Tibial nerve (tissue), 4 donors: Measurements from ENCODE around the gene ERC2. TPM values are rescaled to one million over a fixed set of nuclear protein-coding genes. Genes with fewer than 3 reads are reported as not detected.

ENCODE experiments used
- DNase-seq, 2 donors: peaks; one replicate each; pipeline ENCODE4 v3.0.0-alpha.2; 2019; ENCODE audit warnings: low spot score in 2 of 2
- H3K27ac ChIP-seq, 4 donors: fragments of 200-600 bp; sonication (generic) in 3 of 4; one replicate each; pipeline ENCODE4 v1.5.1; 2017 to 2019; ENCODE audit warnings: mild to moderate bottlenecking in 1 of 4
- H3K27me3 ChIP-seq, 2 donors: fragments of 200-600 bp; sonication (generic) in 1 of 2; one replicate each; pipeline versions ENCODE4 v1.5.1 to v1.6.0; 2017 to 2019
- H3K36me3 ChIP-seq, 3 donors: fragments of 200-600 bp; sonication (generic); one replicate each; pipeline ENCODE4 v1.5.1; 2018 to 2019
- H3K4me1 ChIP-seq, 4 donors: fragments of 200-600 bp; sonication (generic) in 3 of 4; one replicate each; pipeline ENCODE4 v1.5.1; 2017 to 2019
- H3K4me3 ChIP-seq, 4 donors: fragments of 200-600 bp; sonication (generic) in 3 of 4; one replicate each; pipeline ENCODE4 v1.5.1; 2017 to 2019; ENCODE audit warnings: mild to moderate bottlenecking in 1 of 4, moderate library complexity in 1 of 4
- H3K9me3 ChIP-seq, 4 donors: fragments of 200-600 bp; sonication (generic) in 3 of 4; one replicate each; pipeline ENCODE4 v1.5.1; 2017 to 2019
- CTCF ChIP-seq, 5 experiments: fragments of 200-600 bp in 3 of 5; fragments of 450-650 bp in 2 of 5; sonication (generic) in 3 of 5; IDR thresholded peaks; one replicate each; pipeline ENCODE4 v1.5.1; 2016 to 2019; ENCODE audit warnings: antibody characterized with exemption in 5 of 5, mild to moderate bottlenecking in 3 of 5, moderate library complexity in 2 of 5
- EP300 ChIP-seq, 2 donors: sonication (generic); formaldehyde crosslinking; IDR thresholded peaks; one replicate each; pipeline ENCODE4 v1.6.1; 2017; ENCODE audit warnings: antibody characterized with exemption in 2 of 2, mild to moderate bottlenecking in 1 of 2
- POLR2A ChIP-seq, 2 donors: fragments of 450-650 bp; IDR thresholded peaks; one replicate each; pipeline ENCODE4 v1.6.1; 2017; ENCODE audit warnings: antibody characterized with exemption in 2 of 2, mild to moderate bottlenecking in 2 of 2, moderate library complexity in 2 of 2
- WGBS, 2 donors: methylation state at CpG; one replicate each; pipeline ENCODE4 v1.1.5; 2018; 5-methylcytosine and 5-hydroxymethylcytosine counted together
- total RNA-seq, 4 donors: library from RNA; depleted of rRNA; stranded (reverse); fragments of >200 nt; gene quantifications; one replicate each; pipeline ENCODE4 v1.1.0, GENCODE V29; 2016

Gene ERC2
- total RNA-seq, 4 donors from 2014 or later, result 0.84 to 0.98 (median 0.90) TPM; not detected in 1

GRCh38 chr3:55595420-55595819, 872.8 kb downstream of the ERC2 start:
- DNase-seq, result no peak
- Histone ChIP-seq H3K27me3 (no peaks in the 10 kb centered on the region), H3K4me3 (no peak overlapping the region), H3K36me3 (no peaks in the 10 kb centered on the region), H3K4me1 (no peaks in the 10 kb centered on the region), H3K27ac (no peak overlapping the region), H3K9me3 (no peaks in the 10 kb centered on the region)
- TF ChIP-seq EP300 (IDR thresholded peaks at IDR 0.05) (no peak), CTCF (IDR thresholded peaks at IDR 0.05) (no peak), POLR2A (IDR thresholded peaks at IDR 0.05) (no peak)
- 74 to 87% methylated on average over 4 of the region's 4 CpGs for WGBS, 2 donors

- Histone ChIP-seq H3K36me3 (no peaks in the 10 kb centered on the region), H3K4me3 (no peak overlapping the region), H3K27me3 (no peaks in the 10 kb centered on the region), H3K27ac (no peak overlapping the region), H3K9me3 (no peaks in the 10 kb centered on the region), H3K4me1 (no peaks in the 10 kb centered on the region)
- no peak for DNase-seq
- TF ChIP-seq CTCF (IDR thresholded peaks at IDR 0.05), result no peak
- WGBS, 2 donors, result 82 to 84% methylated on average over 5 of the region's 5 CpGs
These were observed 875.7 kb downstream of the ERC2 start for GRCh38 chr3:55592572-55592971.

GRCh38 chr3:55591888-55592287, 876.4 kb downstream of the ERC2 start:
- H3K4me1 ChIP-seq, result no peaks in the 10 kb centered on the region
- no peaks in the 10 kb centered on the region for H3K27me3 ChIP-seq
- 58 to 66% methylated on average over 5 of the region's 5 CpGs for WGBS, 2 donors
- no peak for DNase-seq
- H3K36me3 ChIP-seq, result no peaks in the 10 kb centered on the region
- no peak for TF ChIP-seq EP300 (IDR thresholded peaks at IDR 0.05)
- TF ChIP-seq CTCF (IDR thresholded peaks at IDR 0.05), result no peak
- no peak for TF ChIP-seq POLR2A (IDR thresholded peaks at IDR 0.05)
- no peak overlapping the region for H3K4me3 ChIP-seq
- H3K9me3 ChIP-seq, result no peaks in the 10 kb centered on the region
- no peak overlapping the region for H3K27ac ChIP-seq

GRCh38 chr3:55588146-55588765, 880.0 kb downstream of the ERC2 start:
- Histone ChIP-seq H3K4me3 (no peak overlapping the region), H3K36me3 (no peaks in the 10 kb centered on the region), H3K27ac (no peak overlapping the region), H3K27me3 (no peaks in the 10 kb centered on the region), H3K9me3 (no peaks in the 10 kb centered on the region), H3K4me1 (no peaks in the 10 kb centered on the region)
- TF ChIP-seq POLR2A (IDR thresholded peaks at IDR 0.05) (no peak), EP300 (IDR thresholded peaks at IDR 0.05) (no peak), CTCF (IDR thresholded peaks at IDR 0.05) (no peak)
- DNase-seq, result no peak
- 70 to 78% methylated on average over 10 of the region's 10 CpGs for WGBS, 2 donors

- DNase-seq, result no peak
- no peaks in the 10 kb centered on the region for H3K36me3 ChIP-seq
- TF ChIP-seq POLR2A (IDR thresholded peaks at IDR 0.05) (no peak), EP300 (IDR thresholded peaks at IDR 0.05) (no peak), CTCF (IDR thresholded peaks at IDR 0.05) (no peak)
- no peaks in the 10 kb centered on the region for H3K27me3 ChIP-seq
- H3K9me3 ChIP-seq, result no peaks in the 10 kb centered on the region
- 55 to 56% methylated on average over 9 of the region's 9 CpGs for WGBS, 2 donors
- no peaks in the 10 kb centered on the region for H3K4me1 ChIP-seq
- no peak overlapping the region for H3K4me3 ChIP-seq
- H3K27ac ChIP-seq, result no peak overlapping the region
These were observed 882.4 kb downstream of the ERC2 start for GRCh38 chr3:55585856-55586255.
